Measurements from ENCODE around the gene FMO5. TPM values are rescaled to one million over a fixed set of nuclear protein-coding genes. Genes with fewer than 3 reads are reported as not detected.

Gene FMO5
- total RNA-seq, 1 experiment from 2014 or later = 0.57 TPM

- POLR2A ChIA-PET = no interaction called here
- Histone ChIP-seq H3K4me1 (ENCODE audit: control insufficient read depth, insufficient read depth, low read length) (no peaks in the 10 kb centered on the region), H3K4me3 (ENCODE audit: low read depth in 2 of 2, low read length in 2 of 2) (no peak overlapping the region), H3K27ac (ENCODE audit: low read length) (no peak overlapping the region), H3K27me3 (ENCODE audit: control insufficient read depth, insufficient read depth, low read length) (peaks cover 10% of the 10 kb centered on the region; the same call in 1 of the 2 replicates), H3K9me3 (ENCODE audit: control insufficient read depth, insufficient read depth, low read depth, low read length) (no peaks in the 10 kb centered on the region), H3K36me3 (ENCODE audit: control insufficient read depth, insufficient read depth, low read length) (no peaks in the 10 kb centered on the region)
- intact Hi-C loops (cut with micrococcal nuclease; ENCODE audit: unreplicated experiment) (no loop called here), in situ Hi-C loops (cut with HindIII; ENCODE audit: low pct_unique_long_range_greater_than_20kb, low sequenced_read_pairs) (no loop called here)
- ATAC-seq (no peak), DNase-seq (ENCODE audit: low read depth, low spot score) (no peak)
- CTCF ChIA-PET = no interaction called here
- TF ChIP-seq SIN3A (IDR thresholded peaks at IDR 0.05; ENCODE audit: borderline replicate concordance, insufficient read depth, low read depth, low read length) = no peak
- TF ChIP-seq TCF7L2 (IDR thresholded peaks at IDR 0.05; ENCODE audit: low read depth, low read length) = no peak
- no peak for TF ChIP-seq CTCF (IDR thresholded peaks at IDR 0.05)
- no peak for TF ChIP-seq POLR2AphosphoS5 (IDR thresholded peaks at IDR 0.05; ENCODE audit: low read depth, low read length)
- no peak for TF ChIP-seq REST (IDR thresholded peaks at IDR 0.05; ENCODE audit: insufficient read depth in 1 of 2, low read depth in 2 of 2, low read length in 1 of 2)
- no TSS peak for BruUV-seq (replicated peaks)
These were observed 9.6 kb downstream of the FMO5 start for GRCh38 chr1:147215540-147215916.

- no TSS peak for BruUV-seq (replicated peaks)
- ATAC-seq = no peak
These were observed 10.1 kb downstream of the FMO5 start for GRCh38 chr1:147214842-147215539.

More at GRCh38 chr1:147214842-147215539, 10.1 kb downstream of the FMO5 start:
- TF ChIP-seq TCF7L2 (IDR thresholded peaks at IDR 0.05; ENCODE audit: low read depth, low read length) (no peak), CTCF (IDR thresholded peaks at IDR 0.05) (no peak), REST (IDR thresholded peaks at IDR 0.05; ENCODE audit: insufficient read depth in 1 of 2, low read depth in 2 of 2, low read length in 1 of 2) (no peak), SIN3A (IDR thresholded peaks at IDR 0.05; ENCODE audit: borderline replicate concordance, insufficient read depth, low read depth, low read length) (no peak), POLR2AphosphoS5 (IDR thresholded peaks at IDR 0.05; ENCODE audit: low read depth, low read length) (no peak)
- POLR2A ChIA-PET = no interaction called here
- Histone ChIP-seq H3K4me1 (ENCODE audit: control insufficient read depth, insufficient read depth, low read length) (no peaks in the 10 kb centered on the region), H3K4me3 (ENCODE audit: low read depth in 2 of 2, low read length in 2 of 2) (no peak overlapping the region), H3K27me3 (ENCODE audit: control insufficient read depth, insufficient read depth, low read length) (peaks cover 14% of the 10 kb centered on the region; the same call in 1 of the 2 replicates), H3K9me3 (ENCODE audit: control insufficient read depth, insufficient read depth, low read depth, low read length) (no peaks in the 10 kb centered on the region), H3K36me3 (ENCODE audit: control insufficient read depth, insufficient read depth, low read length) (no peaks in the 10 kb centered on the region), H3K27ac (ENCODE audit: low read length) (no peak overlapping the region)
- in situ Hi-C loops (cut with HindIII; ENCODE audit: low pct_unique_long_range_greater_than_20kb, low sequenced_read_pairs) = no loop called here
- DNase-seq (ENCODE audit: low read depth, low spot score) = no peak
- CTCF ChIA-PET = no interaction called here
- intact Hi-C loops (cut with micrococcal nuclease; ENCODE audit: unreplicated experiment) = no loop called here
